Endothelial cell of umbilical vein (primary cell): ENCODE data around the gene FMN1.

Source experiments
- CTCF ChIP-seq, 2 donors: IDR thresholded peaks; 1 replicate in 1 of 2; 2 replicates in 1 of 2; pipeline ENCODE4 v1.5.1; 2011; ENCODE audit warnings: low read length in 2 of 2, mild to moderate bottlenecking in 2 of 2, moderate library complexity in 2 of 2, control low read depth in 1 of 2, inconsistent platforms in 1 of 2, low read depth in 1 of 2; ENCODE audit not compliant: insufficient read depth in 1 of 2; ENCODE audit errors: extremely low read depth in 1 of 2
- EZH2 ChIP-seq: IDR thresholded peaks from 2 replicates; pipeline ENCODE4 v1.6.1; 2012; ENCODE audit warnings: borderline replicate concordance, low read depth, mild to moderate bottlenecking, moderate library complexity, low read length, inconsistent platforms; ENCODE audit not compliant: severe bottlenecking
- GATA2 ChIP-seq: IDR thresholded peaks from 2 replicates; pipeline ENCODE4 v1.7.0; 2011; ENCODE audit warnings: low read depth, mild to moderate bottlenecking, moderate library complexity, mixed read lengths, low read length; ENCODE audit not compliant: insufficient read length, insufficient read depth
- MAX ChIP-seq: IDR thresholded peaks from 2 replicates; pipeline ENCODE4 v1.6.1; 2011; ENCODE audit not compliant: insufficient read depth, insufficient read length
- MYC ChIP-seq: IDR thresholded peaks from one replicate; pipeline ENCODE4 v1.6.1; 2011; ENCODE audit warnings: mild to moderate bottlenecking, low read depth, low read length
- POLR2A ChIP-seq: IDR thresholded peaks from 2 replicates; pipeline ENCODE4 v1.6.1; 2012; ENCODE audit warnings: low read depth, mild to moderate bottlenecking, control low read depth, low read length
- POLR2AphosphoS5 ChIP-seq: IDR thresholded peaks from 2 replicates; pipeline ENCODE4 v1.6.1; 2012; ENCODE audit warnings: low read depth, mild to moderate bottlenecking, control low read depth, low read length, moderate library complexity; ENCODE audit not compliant: insufficient read depth

GRCh38 chr15:32732574-32733157, 461.8 kb downstream of the FMN1 start:
- TF ChIP-seq CTCF (IDR thresholded peaks at IDR 0.05; ENCODE audit: extremely low read depth in 1 of 2, insufficient read depth in 1 of 2, low read depth in 1 of 2, low read length in 2 of 2) (no peak), POLR2AphosphoS5 (no peak), POLR2A (no peak), EZH2 (no peak), MAX (no peak), GATA2 (no peak), MYC (no peak)
